Panc1 (cell line): ENCODE results near the gene CHAF1A. TPM values are rescaled to one million over a fixed set of nuclear protein-coding genes. Genes with fewer than 3 reads are reported as not detected.

ENCODE experiments used
- ATAC-seq: fragments of 200-7000 bp; cut with Tn5 transposase; 2 replicates; pipeline ENCODE4 v1.9.1; 2020; ENCODE audit warnings: mild to moderate bottlenecking, moderate library complexity
- BruUV-seq: library from RNA; stranded (reverse); fragments of 400-500 nt; replicated peaks from 2 replicates; lab custom pipeline; 2021; lab: Mats Ljungman, UMichigan
- CTCF ChIA-PET: fragments of 300-600 bp; sonication (Branson Sonifier 250); formaldehyde crosslinking; loops from one replicate; lab custom pipeline; 2022; ENCODE audit warnings: antibody characterized with exemption; lab: Charles Lee
- POLR2A ChIA-PET: fragments of 300-600 bp; sonication (Branson Sonifier 250); formaldehyde crosslinking; loops from one replicate; lab custom pipeline; 2022; ENCODE audit warnings: antibody characterized with exemption; lab: Charles Lee
- DNase-seq: peaks from one replicate; pipeline ENCODE4 v3.0.0-alpha.2; 2010; ENCODE audit warnings: low read depth, low spot score
- H3K27ac ChIP-seq: 2 replicates; pipeline ENCODE4 v1.5.1; 2011; ENCODE audit warnings: mild to moderate bottlenecking, low read length, inconsistent platforms
- H3K27me3 ChIP-seq: fragments of 200-500 bp; sonication (Bioruptor generic); 2 replicates; pipeline ENCODE4 v1.6.0; 2014; ENCODE audit warnings: low read length, inconsistent platforms; ENCODE audit not compliant: control insufficient read depth, insufficient read depth
- H3K36me3 ChIP-seq: fragments of 200-500 bp; sonication (Bioruptor generic); 2 replicates; pipeline ENCODE4 v1.5.1; 2014; ENCODE audit warnings: inconsistent platforms, mild to moderate bottlenecking, low read length, moderate library complexity; ENCODE audit not compliant: control insufficient read depth, insufficient read depth
- H3K4me1 ChIP-seq: 2 replicates; pipeline ENCODE4 v1.5.1; 2011; ENCODE audit warnings: inconsistent platforms, mild to moderate bottlenecking, low read length, moderate library complexity; ENCODE audit not compliant: control insufficient read depth, insufficient read depth
- H3K4me3 ChIP-seq, 2 experiments: 2 replicates each; pipeline ENCODE4 v1.5.1; 2011 to 2012; ENCODE audit warnings: low read depth in 2 of 2, low read length in 2 of 2, mild to moderate bottlenecking in 2 of 2, inconsistent platforms in 1 of 2, moderate library complexity in 1 of 2
- H3K9me3 ChIP-seq: fragments of 200-500 bp; sonication (Bioruptor generic); 2 replicates; pipeline ENCODE4 v1.5.1; 2014; ENCODE audit warnings: low read depth, mild to moderate bottlenecking, inconsistent platforms, low read length, moderate library complexity; ENCODE audit not compliant: control insufficient read depth, insufficient read depth
- CTCF ChIP-seq: fragments of 450-650 bp; IDR thresholded peaks from 2 replicates; pipeline ENCODE4 v1.5.1; 2017; ENCODE audit warnings: mild to moderate bottlenecking
- POLR2AphosphoS5 ChIP-seq: IDR thresholded peaks from 2 replicates; pipeline ENCODE4 v1.6.1; 2012; ENCODE audit warnings: mild to moderate bottlenecking, low read depth, low read length, moderate library complexity
- REST ChIP-seq, 2 experiments: IDR thresholded peaks; 2 replicates each; pipeline ENCODE4 v1.6.1; 2011 to 2012; ENCODE audit warnings: low read depth in 2 of 2, control low read depth in 1 of 2, low read length in 1 of 2, mild to moderate bottlenecking in 1 of 2, moderate library complexity in 1 of 2; ENCODE audit not compliant: insufficient read depth in 1 of 2
- SIN3A ChIP-seq: IDR thresholded peaks from 2 replicates; pipeline ENCODE4 v1.6.1; 2012; ENCODE audit warnings: low read depth, mild to moderate bottlenecking, low read length, moderate library complexity, borderline replicate concordance; ENCODE audit not compliant: insufficient read depth
- TCF7L2 ChIP-seq: IDR thresholded peaks from 2 replicates; pipeline ENCODE4 v1.6.1; 2011; ENCODE audit warnings: mild to moderate bottlenecking, low read depth, low read length, inconsistent platforms
- in situ Hi-C: cut with HindIII; loops from 2 replicates; pipeline ENCODE4 v1.10.0; 2016; ENCODE audit warnings: low sequenced_read_pairs, low pct_unique_long_range_greater_than_20kb
- intact Hi-C: fragments of 100-400 bp; cut with micrococcal nuclease; formaldehyde crosslinking; loops from one replicate; pipeline ENCODE4 v1.10.0; 2022; ENCODE audit not compliant: unreplicated experiment
- total RNA-seq: library from RNA; stranded (reverse); gene quantifications from one replicate; pipeline ENCODE4 v1.2.1, GENCODE V29; 2021; ENCODE audit not compliant: unreplicated experiment

The CHAF1A gene
- total RNA-seq, 1 experiment from 2014 or later = 45.4 TPM

DNA sequence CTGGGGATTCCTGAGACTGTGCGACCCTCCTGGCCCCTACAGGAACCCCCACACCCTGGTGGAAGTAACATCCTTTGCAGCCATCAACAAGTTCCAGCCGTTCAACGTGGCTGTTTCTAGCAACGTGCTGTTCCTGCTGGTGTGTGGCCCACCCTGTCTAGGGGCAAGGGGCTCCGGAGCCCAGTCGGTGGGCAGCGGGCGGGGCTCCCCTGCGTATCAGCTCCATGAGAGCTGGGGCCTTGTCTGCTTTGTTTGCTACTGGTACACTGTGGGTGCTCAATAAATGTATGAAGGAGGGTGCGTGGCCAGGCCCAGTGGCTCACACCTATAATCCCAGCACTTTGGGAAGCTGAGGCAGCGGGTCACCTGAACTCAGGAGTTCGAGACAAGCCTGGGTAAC lies 48.2 kb upstream of the CHAF1A start:
- Histone ChIP-seq H3K4me3 (no peak overlapping the region), H3K27me3 (no peaks in the 10 kb centered on the region), H3K27ac (no peak overlapping the region), H3K4me1 (no peaks in the 10 kb centered on the region; the same call in 1 of the 2 replicates), H3K36me3 (no peaks in the 10 kb centered on the region), H3K9me3 (no peaks in the 10 kb centered on the region)
- TF ChIP-seq REST (IDR thresholded peaks at IDR 0.05; ENCODE audit: insufficient read depth in 1 of 2, low read depth in 2 of 2, low read length in 1 of 2) (no peak), CTCF (no peak), SIN3A (no peak), TCF7L2 (no peak), POLR2AphosphoS5 (no peak)
- ATAC-seq (no peak), DNase-seq (no peak)
- POLR2A ChIA-PET = no interaction called here
- in situ Hi-C loops (no loop called here), intact Hi-C loops (no loop called here)
- CTCF ChIA-PET = no interaction called here
- BruUV-seq = no TSS peak

DNA sequence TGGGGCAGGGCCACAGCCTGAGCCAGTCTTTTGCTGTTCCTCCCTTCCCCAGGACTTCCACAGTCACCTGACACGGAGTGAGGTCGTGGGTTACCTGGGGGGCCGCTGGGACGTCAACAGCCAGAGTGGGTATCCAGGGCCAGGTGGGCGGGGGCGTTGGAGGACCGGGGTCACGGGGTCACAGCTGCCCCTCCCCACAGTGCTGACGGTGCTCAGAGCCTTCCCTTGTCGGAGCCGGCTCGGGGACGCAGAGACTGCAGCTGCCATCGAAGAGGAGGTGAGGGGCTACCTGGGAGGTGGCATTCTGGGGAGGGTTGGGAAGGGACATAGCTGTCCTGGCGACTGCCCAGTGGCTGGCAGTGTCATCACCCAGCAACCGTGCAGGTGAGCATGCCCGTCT lies 47.5 kb upstream of the CHAF1A start:
- H3K27ac ChIP-seq = no peak overlapping the region

More for the DNA sequence above, 47.5 kb upstream of the CHAF1A start:
- no peaks in the 10 kb centered on the region for H3K27me3 ChIP-seq
- DNase-seq = no peak
- no peak for TF ChIP-seq SIN3A
- TF ChIP-seq CTCF = no peak
- no peak for TF ChIP-seq REST (IDR thresholded peaks at IDR 0.05; ENCODE audit: insufficient read depth in 1 of 2, low read depth in 2 of 2, low read length in 1 of 2)
- no peak for TF ChIP-seq POLR2AphosphoS5
- TF ChIP-seq TCF7L2 = no peak
- in situ Hi-C loops = no loop called here
- no peaks in the 10 kb centered on the region for H3K9me3 ChIP-seq
- no TSS peak for BruUV-seq
- CTCF ChIA-PET = interaction anchor here (0.6 kb wide), 1 partner anchor 19 kb away, joined by 6 read pairs; no protein-coding TSS in a partner anchor
- POLR2A ChIA-PET = no interaction called here
- no peak overlapping the region for H3K4me3 ChIP-seq
- no peaks in the 10 kb centered on the region for H3K36me3 ChIP-seq
- ATAC-seq = no peak
- H3K4me1 ChIP-seq = peaks cover 3% of the 10 kb centered on the region
- intact Hi-C loops = no loop called here
